Osteocyte (in vitro differentiated cells): ENCODE data around the gene AFAP1. TPM values are rescaled to one million over a fixed set of nuclear protein-coding genes. Genes with fewer than 3 reads are reported as not detected.
A peak's percentile ranks its signal among the peaks of the same experiment; 100 is the strongest.

Source experiments
- DNase-seq: peaks from one replicate; pipeline ENCODE4 v3.0.0; 2021; ENCODE audit warnings: mixed read lengths; ENCODE audit not compliant: unreplicated experiment; ENCODE audit errors: extremely low spot score
- H3K27ac Mint-ChIP-seq: one replicate; pipeline ENCODE4 v1.8.0; 2021; ENCODE audit warnings: mild to moderate bottlenecking, mixed read lengths; ENCODE audit not compliant: unreplicated experiment
- H3K27me3 Mint-ChIP-seq: one replicate; pipeline ENCODE4 v1.8.0; 2021; ENCODE audit warnings: mixed read lengths; ENCODE audit not compliant: unreplicated experiment
- H3K36me3 Mint-ChIP-seq: one replicate; pipeline ENCODE4 v1.8.0; 2021; ENCODE audit warnings: mixed read lengths; ENCODE audit not compliant: unreplicated experiment
- H3K4me1 Mint-ChIP-seq: one replicate; pipeline ENCODE4 v1.8.0; 2021; ENCODE audit warnings: mixed read lengths; ENCODE audit not compliant: unreplicated experiment
- H3K4me3 Mint-ChIP-seq: one replicate; pipeline ENCODE4 v1.8.0; 2021; ENCODE audit warnings: mild to moderate bottlenecking, moderate library complexity, mixed read lengths; ENCODE audit not compliant: unreplicated experiment
- H3K9me3 Mint-ChIP-seq: one replicate; pipeline ENCODE4 v1.8.0; 2021; ENCODE audit warnings: mixed read lengths; ENCODE audit not compliant: unreplicated experiment
- CTCF ChIP-seq: fragments of 200-600 bp; sonication (generic); IDR thresholded peaks from 2 replicates; pipeline ENCODE4 v1.5.0; 2021; ENCODE audit warnings: antibody characterized with exemption, mild to moderate bottlenecking, moderate library complexity
- total RNA-seq: library from RNA; stranded (reverse); gene quantifications from 2 replicates; pipeline ENCODE4 v1.2.1, GENCODE V29; 2021

Gene AFAP1
- total RNA-seq, 1 donor from 2014 or later = 66.9 TPM

- Mint-ChIP-seq H3K4me1 (no peaks in the 10 kb centered on the region), H3K27me3 (peaks cover 43% of the 10 kb centered on the region), H3K4me3 (no peak overlapping the region), H3K27ac (no peak overlapping the region), H3K9me3 (no peaks in the 10 kb centered on the region), H3K36me3 (no peaks in the 10 kb centered on the region)
- DNase-seq = peak; percentile 91
- TF ChIP-seq CTCF = peak; percentile 91
Observed at GRCh38 chr4:7719354-7720174, 220.1 kb downstream of the AFAP1 start.

GRCh38 chr4:7717946-7718490, 221.6 kb downstream of the AFAP1 start:
- H3K27ac Mint-ChIP-seq = no peak overlapping the region
- no peak for TF ChIP-seq CTCF
- H3K9me3 Mint-ChIP-seq = no peaks in the 10 kb centered on the region
- no peaks in the 10 kb centered on the region for H3K4me1 Mint-ChIP-seq
- peaks cover 43% of the 10 kb centered on the region for H3K27me3 Mint-ChIP-seq
- no peak for DNase-seq
- H3K4me3 Mint-ChIP-seq = no peak overlapping the region
- no peaks in the 10 kb centered on the region for H3K36me3 Mint-ChIP-seq

- peaks cover 39% of the 10 kb centered on the region for H3K27me3 Mint-ChIP-seq
- H3K36me3 Mint-ChIP-seq = no peaks in the 10 kb centered on the region
- no peak for TF ChIP-seq CTCF
Observed at GRCh38 chr4:7717161-7717560, 222.5 kb downstream of the AFAP1 start.

GRCh38 chr4:7716010-7716721, 223.5 kb downstream of the AFAP1 start:
- peaks cover 39% of the 10 kb centered on the region for H3K27me3 Mint-ChIP-seq

More at GRCh38 chr4:7717161-7717560, 222.5 kb downstream of the AFAP1 start:
- no peak for DNase-seq
- Mint-ChIP-seq H3K9me3 (no peaks in the 10 kb centered on the region), H3K4me1 (no peaks in the 10 kb centered on the region), H3K4me3 (no peak overlapping the region), H3K27ac (no peak overlapping the region)

More at GRCh38 chr4:7716010-7716721, 223.5 kb downstream of the AFAP1 start:
- no peak for TF ChIP-seq CTCF
- Mint-ChIP-seq H3K9me3 (no peaks in the 10 kb centered on the region), H3K36me3 (no peaks in the 10 kb centered on the region), H3K4me3 (no peak overlapping the region), H3K4me1 (no peaks in the 10 kb centered on the region), H3K27ac (no peak overlapping the region)
- no peak for DNase-seq
